Measurements from ENCODE around the gene SBF2.

DNA sequence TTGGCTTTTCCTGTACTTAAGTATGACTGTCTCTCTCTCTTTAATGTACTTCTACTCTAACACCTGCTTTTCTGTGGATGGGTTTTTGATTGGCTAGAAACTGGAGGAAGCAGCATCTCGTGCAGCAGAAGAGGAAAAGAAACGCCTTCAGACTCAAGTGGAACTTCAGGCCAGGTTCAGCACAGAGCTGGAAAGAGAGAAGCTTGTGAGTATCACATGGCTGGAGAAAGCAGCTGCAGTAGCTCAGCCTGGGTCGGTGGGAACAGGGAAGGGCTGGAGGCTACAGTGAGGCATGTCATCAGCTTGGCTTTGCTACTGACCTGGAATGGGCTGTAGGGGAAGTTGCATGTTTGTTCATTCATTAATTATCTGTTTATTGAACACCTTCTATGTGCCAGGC lies 555.9 kb downstream of the SBF2 start:
- TF ChIP-seq POLR2AphosphoS5 (IDR thresholded peaks at IDR 0.05; ENCODE audit: low read depth), result no peak
- TF ChIP-seq, protein P1, sequence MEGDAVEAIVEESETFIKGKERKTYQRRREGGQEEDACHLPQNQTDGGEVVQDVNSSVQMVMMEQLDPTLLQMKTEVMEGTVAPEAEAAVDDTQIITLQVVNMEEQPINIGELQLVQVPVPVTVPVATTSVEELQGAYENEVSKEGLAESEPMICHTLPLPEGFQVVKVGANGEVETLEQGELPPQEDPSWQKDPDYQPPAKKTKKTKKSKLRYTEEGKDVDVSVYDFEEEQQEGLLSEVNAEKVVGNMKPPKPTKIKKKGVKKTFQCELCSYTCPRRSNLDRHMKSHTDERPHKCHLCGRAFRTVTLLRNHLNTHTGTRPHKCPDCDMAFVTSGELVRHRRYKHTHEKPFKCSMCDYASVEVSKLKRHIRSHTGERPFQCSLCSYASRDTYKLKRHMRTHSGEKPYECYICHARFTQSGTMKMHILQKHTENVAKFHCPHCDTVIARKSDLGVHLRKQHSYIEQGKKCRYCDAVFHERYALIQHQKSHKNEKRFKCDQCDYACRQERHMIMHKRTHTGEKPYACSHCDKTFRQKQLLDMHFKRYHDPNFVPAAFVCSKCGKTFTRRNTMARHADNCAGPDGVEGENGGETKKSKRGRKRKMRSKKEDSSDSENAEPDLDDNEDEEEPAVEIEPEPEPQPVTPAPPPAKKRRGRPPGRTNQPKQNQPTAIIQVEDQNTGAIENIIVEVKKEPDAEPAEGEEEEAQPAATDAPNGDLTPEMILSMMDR (IDR thresholded peaks at IDR 0.05; ENCODE audit: insufficient read depth, low read length), result no peak
- TF ChIP-seq, protein P2, sequence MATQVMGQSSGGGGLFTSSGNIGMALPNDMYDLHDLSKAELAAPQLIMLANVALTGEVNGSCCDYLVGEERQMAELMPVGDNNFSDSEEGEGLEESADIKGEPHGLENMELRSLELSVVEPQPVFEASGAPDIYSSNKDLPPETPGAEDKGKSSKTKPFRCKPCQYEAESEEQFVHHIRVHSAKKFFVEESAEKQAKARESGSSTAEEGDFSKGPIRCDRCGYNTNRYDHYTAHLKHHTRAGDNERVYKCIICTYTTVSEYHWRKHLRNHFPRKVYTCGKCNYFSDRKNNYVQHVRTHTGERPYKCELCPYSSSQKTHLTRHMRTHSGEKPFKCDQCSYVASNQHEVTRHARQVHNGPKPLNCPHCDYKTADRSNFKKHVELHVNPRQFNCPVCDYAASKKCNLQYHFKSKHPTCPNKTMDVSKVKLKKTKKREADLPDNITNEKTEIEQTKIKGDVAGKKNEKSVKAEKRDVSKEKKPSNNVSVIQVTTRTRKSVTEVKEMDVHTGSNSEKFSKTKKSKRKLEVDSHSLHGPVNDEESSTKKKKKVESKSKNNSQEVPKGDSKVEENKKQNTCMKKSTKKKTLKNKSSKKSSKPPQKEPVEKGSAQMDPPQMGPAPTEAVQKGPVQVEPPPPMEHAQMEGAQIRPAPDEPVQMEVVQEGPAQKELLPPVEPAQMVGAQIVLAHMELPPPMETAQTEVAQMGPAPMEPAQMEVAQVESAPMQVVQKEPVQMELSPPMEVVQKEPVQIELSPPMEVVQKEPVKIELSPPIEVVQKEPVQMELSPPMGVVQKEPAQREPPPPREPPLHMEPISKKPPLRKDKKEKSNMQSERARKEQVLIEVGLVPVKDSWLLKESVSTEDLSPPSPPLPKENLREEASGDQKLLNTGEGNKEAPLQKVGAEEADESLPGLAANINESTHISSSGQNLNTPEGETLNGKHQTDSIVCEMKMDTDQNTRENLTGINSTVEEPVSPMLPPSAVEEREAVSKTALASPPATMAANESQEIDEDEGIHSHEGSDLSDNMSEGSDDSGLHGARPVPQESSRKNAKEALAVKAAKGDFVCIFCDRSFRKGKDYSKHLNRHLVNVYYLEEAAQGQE (IDR thresholded peaks at IDR 0.05; ENCODE audit: insufficient replicate concordance, low read depth), result no peak
- no peak for TF ChIP-seq GABPA (IDR thresholded peaks at IDR 0.05; ENCODE audit: low read depth)
